Endometrium (tissue), 2 donors: ENCODE measurements around the gene S100A13.

Experiments used
- FAIRE-seq: peaks from 2 replicates; lab custom pipeline; 2012; peaks lifted over from hg19 to GRCh38; lab: Jason Lieb, UNC
- donor health status: control.
- donor health status: control.

S100A13 gene

DNA sequence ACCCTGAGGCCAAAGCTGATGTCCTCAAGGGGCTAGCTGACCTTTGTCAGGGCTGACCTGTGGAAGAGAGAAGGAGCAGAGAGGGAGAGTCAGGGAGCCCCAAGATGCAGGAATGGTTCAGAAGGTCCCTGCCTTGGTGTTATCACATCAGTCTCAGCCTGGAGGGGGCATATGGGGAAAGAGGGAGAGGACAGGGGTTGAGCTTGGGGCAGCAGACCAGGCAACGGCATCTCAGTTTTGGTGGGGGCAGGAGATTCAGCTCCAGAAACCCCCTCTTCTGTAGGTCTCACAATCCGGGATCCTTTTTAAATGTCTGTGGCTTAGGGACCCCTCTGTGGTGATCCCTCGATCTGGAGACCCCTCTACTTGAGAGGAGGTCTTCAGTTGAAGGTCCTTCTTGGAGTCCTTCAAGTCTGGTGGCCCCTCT, 815 bp downstream of the S100A13 start:
- no peak for FAIRE-seq

- no peak for FAIRE-seq
These were observed 2.2 kb downstream of the S100A13 start for GRCh38 chr1:153624965-153625611.

DNA sequence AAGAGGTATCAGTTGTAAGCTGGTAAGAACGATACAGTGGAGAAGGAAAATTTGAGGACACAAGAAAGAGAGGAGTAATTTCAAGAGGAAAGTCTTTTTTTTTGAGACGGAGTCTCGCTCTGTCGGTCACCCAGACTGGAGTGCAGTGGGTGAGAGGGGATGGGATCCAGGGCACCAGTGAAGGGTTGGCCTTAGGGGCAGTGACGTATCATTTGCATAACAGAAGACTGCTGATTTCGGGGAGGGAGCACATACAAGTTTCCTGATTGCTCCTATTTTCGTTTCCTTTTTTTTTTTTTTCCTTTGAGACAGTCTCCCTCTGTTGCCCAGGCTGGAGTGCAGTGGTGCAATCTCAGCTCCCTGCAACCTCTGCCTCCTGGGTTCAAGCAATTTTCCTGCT, 4.2 kb downstream of the S100A13 start:
- FAIRE-seq, result no peak

GRCh38 chr1:153619171-153619570, 8.1 kb downstream of the S100A13 start:
- FAIRE-seq, result no peak

GRCh38 chr1:153617663-153618062, 9.6 kb downstream of the S100A13 start:
- no peak for FAIRE-seq

GRCh38 chr1:153616917-153617311, 10.4 kb downstream of the S100A13 start:
- no peak for FAIRE-seq

DNA sequence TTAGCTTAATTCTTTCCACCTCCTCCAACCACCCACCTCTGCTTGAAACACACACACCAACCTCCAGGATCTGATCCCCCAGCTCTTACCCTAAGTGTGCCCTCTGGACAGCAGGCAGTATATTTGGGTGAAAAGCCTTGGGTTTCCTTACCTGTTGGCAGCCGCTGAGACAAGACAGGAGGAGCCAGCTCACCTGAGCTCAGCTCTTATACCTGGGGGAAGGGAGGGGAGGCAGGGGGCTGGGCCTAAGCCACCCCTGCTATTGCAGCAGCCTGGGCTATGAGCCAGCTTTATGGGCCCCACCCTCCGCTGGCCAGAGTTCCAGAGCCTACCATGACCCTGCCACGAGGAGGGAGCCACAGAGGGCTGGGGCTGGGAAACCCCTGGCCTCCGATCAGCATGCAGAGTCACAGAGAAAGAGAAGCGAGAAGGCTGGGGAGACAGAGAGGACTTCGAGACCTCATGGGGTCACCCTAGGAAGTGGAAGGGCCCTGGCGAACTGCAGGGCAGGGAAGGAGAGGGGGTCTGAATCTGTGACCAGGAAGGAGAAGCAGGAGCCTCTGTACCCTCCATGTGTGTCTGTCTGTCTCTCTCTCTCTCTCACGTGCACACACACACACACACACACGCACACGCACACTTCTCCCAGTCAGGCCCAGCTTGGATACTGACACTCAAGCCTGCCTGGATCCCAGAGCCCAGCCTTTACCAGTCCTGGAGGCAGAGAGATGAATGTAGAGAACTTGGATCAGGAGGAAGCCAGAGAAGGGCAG, 11.0 kb downstream of the S100A13 start, which contains the start of gene S100A14:
Gene S100A14, minus strand, starts transcription at position 182 of the 773 bp plus-strand sequence. CDS start 467 bp downstream, outside the sequence.
- FAIRE-seq, result no peak

DNA sequence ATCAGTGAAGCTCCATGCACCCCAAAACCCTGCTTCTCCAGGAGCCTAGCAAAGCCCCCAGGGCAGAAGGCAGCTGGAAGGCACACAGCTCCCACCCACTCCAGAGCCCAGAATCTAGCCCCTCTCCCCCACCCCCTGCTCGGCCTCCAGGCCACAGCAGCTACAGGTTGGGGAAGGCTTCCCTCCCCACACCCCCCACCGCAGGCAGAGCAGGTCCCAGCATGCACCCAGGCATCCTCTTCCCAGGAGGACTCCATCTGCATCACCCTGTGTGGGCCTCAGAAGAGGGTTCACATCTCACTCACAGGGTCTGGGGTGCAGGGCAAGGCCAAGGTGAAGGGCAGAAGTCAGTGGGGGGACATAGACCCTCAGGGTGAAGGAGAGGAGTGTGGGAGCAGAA, 11.9 kb downstream of the S100A13 start:
- no peak for FAIRE-seq

DNA sequence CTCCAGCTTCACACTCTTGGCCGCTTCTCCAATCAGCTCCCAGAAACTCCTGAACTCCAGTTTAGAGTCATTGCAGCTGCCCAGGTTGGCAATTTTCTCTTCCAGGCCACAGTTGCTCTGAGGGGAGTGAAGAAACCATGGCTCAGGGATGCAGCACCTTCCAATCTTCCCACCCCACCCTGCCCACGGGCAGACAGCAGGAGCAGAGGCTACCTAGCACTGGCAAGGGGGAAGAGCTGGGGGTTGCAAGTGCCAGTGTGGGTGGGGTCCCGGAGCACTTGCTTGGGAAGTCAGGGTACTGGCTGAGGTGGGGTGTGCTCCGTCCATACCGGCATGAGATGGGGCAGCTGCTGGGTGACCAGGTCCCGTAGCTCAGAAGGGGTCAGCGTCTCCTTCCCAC, 12.4 kb downstream of the S100A13 start:
- FAIRE-seq, result no peak

DNA sequence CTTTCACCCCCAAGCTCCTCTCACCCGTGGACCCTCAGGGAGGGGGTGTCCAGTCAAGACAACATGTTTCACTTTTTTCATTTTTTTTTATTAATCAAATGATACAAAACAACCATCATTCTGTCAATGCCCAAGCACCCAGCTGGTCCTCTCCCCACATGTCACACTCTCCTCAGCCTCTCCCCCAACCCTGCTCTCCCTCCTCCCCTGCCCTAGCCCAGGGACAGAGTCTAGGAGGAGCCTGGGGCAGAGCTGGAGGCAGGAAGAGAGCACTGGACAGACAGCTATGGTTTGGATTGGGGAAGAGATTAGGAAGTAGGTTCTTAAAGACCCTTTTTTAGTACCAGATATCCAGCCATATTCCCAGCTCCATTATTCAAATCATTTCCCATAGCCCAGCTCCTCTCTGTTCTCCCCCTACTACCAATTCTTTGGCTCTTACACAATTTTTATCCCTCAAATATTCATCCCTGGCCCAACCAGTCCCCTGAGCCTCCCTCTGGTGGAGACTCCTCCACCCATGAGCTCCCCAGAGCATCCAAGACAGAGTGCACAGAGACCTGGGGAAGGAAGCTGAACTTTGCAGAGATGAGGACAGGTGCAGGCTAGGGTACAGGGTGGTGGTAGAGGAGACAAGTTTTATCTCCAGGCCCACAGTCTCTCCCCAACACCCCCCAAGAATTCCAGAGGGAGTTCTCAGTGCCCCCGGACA, 13.0 kb downstream of the S100A13 start:
- no peak for FAIRE-seq

DNA sequence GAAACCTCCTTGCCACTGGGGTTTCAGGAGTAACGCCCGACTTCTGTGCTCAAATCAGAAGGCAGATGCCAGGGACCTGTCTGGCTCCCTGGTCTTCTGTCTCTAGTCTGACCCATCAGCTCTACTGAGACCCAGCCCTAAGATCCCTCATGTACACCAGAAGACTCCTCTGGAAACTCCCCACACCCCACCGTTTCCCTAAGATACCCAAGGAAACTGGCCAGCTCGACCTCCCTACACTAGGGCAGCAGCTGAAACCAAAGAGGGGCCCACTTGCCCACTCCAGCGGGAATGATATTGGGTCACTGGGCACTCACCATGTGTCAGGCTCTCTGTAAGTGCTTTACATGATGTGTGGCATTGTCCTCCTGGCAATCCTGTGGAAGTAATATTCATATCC, 13.9 kb downstream of the S100A13 start:
- no peak for FAIRE-seq

- FAIRE-seq, result no peak
These were observed 14.5 kb downstream of the S100A13 start, which contains the start of gene S100A16 for GRCh38 chr1:153612755-153613331. TSS of gene S100A16 (minus strand) at chr1:153613137. CDS start at chr1:153608151, 4,986 bp downstream.

DNA sequence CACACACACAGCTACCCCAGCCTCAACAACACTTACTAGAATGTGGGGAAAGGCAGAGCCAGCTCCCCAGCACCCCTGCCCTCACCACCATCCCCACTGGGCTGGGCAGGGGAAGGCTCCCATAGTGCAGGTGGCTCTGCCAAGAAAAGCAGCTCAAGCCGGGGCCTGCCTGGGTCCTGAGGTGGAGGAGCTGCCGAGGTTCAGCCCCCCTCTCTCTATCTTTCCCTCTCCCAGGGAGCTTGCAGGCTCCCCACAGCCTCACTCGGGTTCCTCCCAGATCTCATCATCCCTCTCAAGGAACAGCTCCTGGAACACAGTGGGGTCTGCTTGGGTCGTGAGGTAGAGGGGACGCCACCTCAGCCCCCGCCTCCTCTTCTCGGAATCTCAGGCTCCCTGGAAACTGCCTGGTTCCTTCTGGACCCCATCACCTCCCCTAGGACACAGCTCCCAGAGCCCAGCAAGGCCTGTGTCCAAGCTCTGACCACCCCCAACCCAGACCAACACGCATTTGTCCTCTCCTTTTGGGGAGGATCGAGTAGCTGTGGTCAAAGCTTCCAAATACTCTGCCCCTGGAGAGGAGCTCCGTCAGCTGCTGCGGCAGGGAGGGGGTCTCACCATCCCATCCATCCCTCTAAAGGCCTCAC, 15.1 kb downstream of the S100A13 start:
- FAIRE-seq, result no peak

DNA sequence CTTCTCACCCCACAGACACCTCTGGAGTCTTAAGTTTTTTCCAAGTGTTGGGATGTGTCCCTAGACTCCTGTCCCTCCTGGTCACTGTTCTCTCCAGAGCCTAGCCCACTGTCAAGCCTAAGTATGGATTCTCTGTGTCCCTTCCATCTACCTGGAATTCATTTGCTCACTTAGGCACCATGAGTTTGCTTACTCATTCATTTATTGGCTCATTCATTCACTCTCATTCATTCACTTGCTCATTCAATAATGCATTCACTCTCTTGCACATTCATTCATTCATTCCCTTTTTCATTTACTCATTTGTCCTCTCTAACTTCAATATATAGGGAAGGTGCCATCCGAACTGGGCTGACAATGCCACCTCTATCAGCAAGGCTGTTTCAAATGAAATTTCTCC, 15.9 kb downstream of the S100A13 start:
- FAIRE-seq, result no peak

GRCh38 chr1:153610811-153611301, 16.4 kb downstream of the S100A13 start:
- FAIRE-seq, result no peak

DNA sequence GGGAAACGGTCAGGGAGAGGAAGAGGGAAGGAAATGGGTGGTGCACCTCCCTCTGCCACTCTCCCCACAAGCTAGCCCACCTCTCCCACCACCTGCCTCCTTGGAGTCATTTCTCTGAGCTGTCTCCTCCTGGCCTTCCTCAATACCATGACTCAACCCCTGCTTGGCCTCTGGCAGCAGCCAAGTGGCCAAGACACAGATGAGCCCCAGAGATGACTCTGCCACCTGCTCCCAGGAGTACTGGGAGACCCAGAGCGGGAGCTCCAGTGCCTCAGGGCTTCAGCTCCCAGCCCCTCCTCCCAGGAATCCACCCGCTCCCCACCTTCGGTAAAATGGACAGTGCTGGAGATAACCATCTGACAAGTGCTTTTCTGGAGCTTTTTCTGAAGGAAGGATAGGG, 17.0 kb downstream of the S100A13 start:
- FAIRE-seq, result no peak

DNA sequence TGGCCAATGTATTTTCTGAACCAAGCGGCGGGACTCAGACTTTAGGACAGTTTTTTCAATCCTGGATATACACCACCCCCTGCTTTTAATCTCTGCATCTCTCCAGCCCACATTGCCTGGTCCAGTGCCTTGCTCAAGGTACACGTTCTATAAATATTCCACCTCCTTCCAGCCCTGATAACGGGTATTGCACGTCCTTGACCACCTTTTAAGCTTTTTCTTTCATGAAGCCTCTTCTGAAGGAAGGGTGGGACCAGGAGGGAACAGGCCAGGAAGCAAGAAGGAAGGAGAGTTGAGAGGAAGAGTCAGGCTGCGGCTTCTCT, 17.8 kb downstream of the S100A13 start:
- FAIRE-seq, result no peak

GRCh38 chr1:153608742-153609584, 18.3 kb downstream of the S100A13 start:
- FAIRE-seq, result no peak

DNA sequence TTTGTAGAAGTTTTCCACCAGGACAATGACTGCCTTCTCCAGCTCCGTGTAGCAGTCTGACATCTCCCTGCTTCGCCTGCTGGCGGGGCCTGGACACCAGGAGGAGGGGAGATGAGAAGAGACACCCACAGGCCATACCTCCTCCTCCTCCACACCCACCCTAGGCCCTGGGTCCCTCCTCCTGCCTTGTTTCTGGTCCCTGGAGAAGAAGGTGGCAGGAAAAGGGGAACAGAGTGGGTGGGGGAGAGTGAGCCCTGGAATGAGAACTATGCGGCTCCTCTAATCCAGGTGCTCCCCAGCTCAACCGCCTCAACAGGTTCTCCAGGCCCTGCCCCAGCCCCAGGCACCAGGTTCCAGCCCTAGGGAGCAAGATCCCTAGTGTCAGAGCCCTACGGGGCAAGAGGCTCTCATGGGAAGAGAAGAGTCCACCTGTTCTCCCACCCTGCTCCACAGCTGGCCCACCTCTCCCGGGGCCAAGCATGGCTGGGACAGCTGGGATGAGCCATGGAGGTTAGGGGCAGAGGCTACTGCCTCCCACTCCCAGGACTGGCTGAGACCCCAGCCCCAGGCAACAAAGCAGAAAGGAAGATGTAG, 19.1 kb downstream of the S100A13 start:
- FAIRE-seq, result no peak

DNA sequence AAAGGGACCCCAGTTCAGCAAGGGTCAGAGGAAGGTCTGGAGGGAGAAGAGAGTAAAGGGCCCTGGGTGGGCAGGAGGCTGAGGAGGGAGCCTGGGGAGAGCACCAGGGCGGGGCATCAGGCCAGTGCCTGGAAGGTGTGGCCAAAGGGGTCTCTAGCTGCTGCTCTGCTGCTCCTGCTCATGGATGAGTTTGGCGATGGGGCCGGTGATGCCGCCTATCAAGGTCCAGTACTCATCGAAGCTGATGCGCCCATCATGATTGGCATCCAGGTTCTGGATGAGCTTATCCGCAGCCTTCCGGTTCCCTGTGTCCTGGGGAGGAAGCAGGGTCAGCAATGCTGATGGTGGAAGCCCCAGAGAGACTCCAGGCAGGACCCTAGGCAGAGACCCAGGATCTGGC, 19.9 kb downstream of the S100A13 start:
- FAIRE-seq, result no peak

- no peak for FAIRE-seq
These were observed 21.1 kb downstream of the S100A13 start for GRCh38 chr1:153606194-153606593.
